Caco-2 (cell line): Measurements from ENCODE around the gene HYAL3. TPM values are rescaled to one million over a fixed set of nuclear protein-coding genes. Genes with fewer than 3 reads are reported as not detected.
"Not testable (repeated sequence)": the region's sequence is repeated elsewhere in the genome, so short reads cannot be mapped to it uniquely, and the experiment has no call there.

Experiments used
- BruUV-seq: library from RNA; stranded (reverse); fragments of 400-500 nt; replicated peaks from 2 replicates; lab custom pipeline; 2021; lab: Mats Ljungman, UMichigan
- CTCF ChIA-PET: fragments of 300-600 bp; sonication (Branson Sonifier 250); formaldehyde crosslinking; loops from one replicate; lab custom pipeline; 2022; ENCODE audit warnings: antibody characterized with exemption; lab: Charles Lee
- POLR2A ChIA-PET: fragments of 300-600 bp; sonication (Branson Sonifier 250); formaldehyde crosslinking; loops from one replicate; lab custom pipeline; 2022; ENCODE audit warnings: antibody characterized with exemption; lab: Charles Lee
- DNase-seq, 2 experiments: peaks; one replicate each; pipeline versions ENCODE4 v3.0.0 to v3.0.0-alpha.2; 2020 to 2022
- H3K27me3 ChIP-seq: replicated peaks from 2 replicates; pipeline ENCODE4 v1.6.0; 2011; ENCODE audit warnings: low read length; ENCODE audit not compliant: control insufficient read depth, insufficient read depth
- H3K36me3 ChIP-seq: 2 replicates; pipeline ENCODE4 v1.5.1; 2011; ENCODE audit warnings: low read length; ENCODE audit not compliant: control insufficient read depth, insufficient read depth
- H3K4me1 ChIP-seq: fragments of 250-450 bp; sonication (Bioruptor Pico); 2 replicates; pipeline ENCODE4 v1.5.1; 2020; ENCODE audit warnings: mild to moderate bottlenecking
- H3K4me3 ChIP-seq: 2 replicates; pipeline ENCODE4 v1.5.1; 2011; ENCODE audit warnings: low read depth, mild to moderate bottlenecking, control low read depth, low read length
- H3K9me3 ChIP-seq: fragments of 250-450 bp; sonication (Bioruptor Pico); 2 replicates; pipeline ENCODE4 v1.5.1; 2020; ENCODE audit warnings: mild to moderate bottlenecking, moderate library complexity
- H3K27ac Mint-ChIP-seq: one replicate; pipeline ENCODE4 v1.8.0; 2022; ENCODE audit warnings: mixed read lengths; ENCODE audit not compliant: unreplicated experiment
- H3K27me3 Mint-ChIP-seq: one replicate; pipeline ENCODE4 v1.8.0; 2022; ENCODE audit warnings: mixed read lengths; ENCODE audit not compliant: insufficient read depth, unreplicated experiment
- H3K36me3 Mint-ChIP-seq: one replicate; pipeline ENCODE4 v1.8.0; 2022; ENCODE audit warnings: mild to moderate bottlenecking, mixed read lengths; ENCODE audit not compliant: insufficient read depth, unreplicated experiment
- H3K4me1 Mint-ChIP-seq: one replicate; pipeline ENCODE4 v1.8.0; 2022; ENCODE audit warnings: low read depth, mixed read lengths; ENCODE audit not compliant: unreplicated experiment
- H3K4me3 Mint-ChIP-seq: one replicate; pipeline ENCODE4 v1.8.0; 2022; ENCODE audit warnings: mild to moderate bottlenecking, moderate library complexity, mixed read lengths; ENCODE audit not compliant: unreplicated experiment
- H3K9me3 Mint-ChIP-seq: one replicate; pipeline ENCODE4 v1.8.0; 2022; ENCODE audit warnings: mixed read lengths; ENCODE audit not compliant: unreplicated experiment
- intact Hi-C: fragments of 100-400 bp; cut with micrococcal nuclease; formaldehyde crosslinking; loops from one replicate; pipeline ENCODE4 v1.10.0; 2022; ENCODE audit not compliant: unreplicated experiment
- total RNA-seq: library from RNA; stranded (reverse); gene quantifications from 2 replicates; pipeline ENCODE4 v1.2.3, GENCODE V29; 2022
- TF ChIP-seq, protein P1 (sequence below), 2 experiments: fragments of 200-600 bp in 1 of 2; IDR thresholded peaks; 1 replicate in 1 of 2; 2 replicates in 1 of 2; pipeline versions ENCODE4 v1.5.1 to v1.8.0; 2011 to 2022; ENCODE audit warnings: antibody characterized with exemption in 1 of 2, control low read depth in 1 of 2, inconsistent platforms in 1 of 2, low read depth in 1 of 2, low read length in 1 of 2, mild to moderate bottlenecking in 1 of 2, moderate library complexity in 1 of 2; ENCODE audit not compliant: insufficient read depth in 1 of 2, severe bottlenecking in 1 of 2, unreplicated experiment in 1 of 2

HYAL3 gene
- total RNA-seq, 1 experiment from 2014 or later = 5.2 TPM

DNA sequence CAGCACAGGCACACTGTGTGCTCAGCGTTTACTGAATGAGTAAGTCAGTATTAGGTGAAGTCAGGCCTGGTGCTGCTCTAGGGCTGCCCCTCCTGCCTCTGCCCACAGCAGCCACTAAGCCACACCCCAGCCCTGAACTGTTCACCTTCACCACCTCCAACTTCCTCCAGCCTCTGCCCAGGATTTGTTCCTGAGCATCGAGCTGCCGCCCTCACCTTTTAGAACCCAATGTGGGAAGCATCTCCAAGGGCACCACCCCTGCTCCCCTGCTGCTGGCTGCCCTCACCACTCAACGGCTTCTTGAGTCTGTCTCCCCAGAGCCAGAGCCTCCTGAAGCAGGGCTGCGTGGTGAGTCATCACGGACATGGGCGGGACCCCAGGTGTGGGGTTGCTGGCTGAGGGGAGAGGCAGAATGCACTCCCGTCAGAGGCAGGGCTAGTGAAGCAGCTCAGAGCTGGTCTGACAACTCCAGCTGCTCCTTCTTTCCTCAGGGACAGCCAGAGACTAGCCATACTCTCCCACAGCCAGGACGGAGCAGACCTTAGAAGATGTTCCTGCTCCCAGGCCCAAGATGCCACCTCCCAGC is 17.5 kb upstream of the HYAL3 start:
- Mint-ChIP-seq H3K27me3 (no peaks in the 10 kb centered on the region), H3K4me3 (peak overlapping the region; percentile 48), H3K9me3 (no peaks in the 10 kb centered on the region), H3K27ac (peak overlapping the region; percentile 82), H3K4me1 (peaks cover 17% of the 10 kb centered on the region), H3K36me3 (peaks cover 47% of the 10 kb centered on the region)
- intact Hi-C loops = no loop called here
- DNase-seq = peak; percentile 66 to 80
- CTCF ChIA-PET = no interaction called here
- Histone ChIP-seq H3K4me3 (no peak overlapping the region), H3K4me1 (peaks cover 17% of the 10 kb centered on the region), H3K9me3 (no peaks in the 10 kb centered on the region), H3K36me3 (peaks cover 4% of the 10 kb centered on the region), H3K27me3 (no peaks in the 10 kb centered on the region)
- POLR2A ChIA-PET = interaction anchor here (1.0 kb wide), 1 partner anchor 21 kb away, joined by 4 read pairs; no protein-coding TSS in a partner anchor
- TF ChIP-seq, protein P1, sequence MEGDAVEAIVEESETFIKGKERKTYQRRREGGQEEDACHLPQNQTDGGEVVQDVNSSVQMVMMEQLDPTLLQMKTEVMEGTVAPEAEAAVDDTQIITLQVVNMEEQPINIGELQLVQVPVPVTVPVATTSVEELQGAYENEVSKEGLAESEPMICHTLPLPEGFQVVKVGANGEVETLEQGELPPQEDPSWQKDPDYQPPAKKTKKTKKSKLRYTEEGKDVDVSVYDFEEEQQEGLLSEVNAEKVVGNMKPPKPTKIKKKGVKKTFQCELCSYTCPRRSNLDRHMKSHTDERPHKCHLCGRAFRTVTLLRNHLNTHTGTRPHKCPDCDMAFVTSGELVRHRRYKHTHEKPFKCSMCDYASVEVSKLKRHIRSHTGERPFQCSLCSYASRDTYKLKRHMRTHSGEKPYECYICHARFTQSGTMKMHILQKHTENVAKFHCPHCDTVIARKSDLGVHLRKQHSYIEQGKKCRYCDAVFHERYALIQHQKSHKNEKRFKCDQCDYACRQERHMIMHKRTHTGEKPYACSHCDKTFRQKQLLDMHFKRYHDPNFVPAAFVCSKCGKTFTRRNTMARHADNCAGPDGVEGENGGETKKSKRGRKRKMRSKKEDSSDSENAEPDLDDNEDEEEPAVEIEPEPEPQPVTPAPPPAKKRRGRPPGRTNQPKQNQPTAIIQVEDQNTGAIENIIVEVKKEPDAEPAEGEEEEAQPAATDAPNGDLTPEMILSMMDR (IDR thresholded peaks at IDR 0.05; ENCODE audit: insufficient read depth in 1 of 2, low read depth in 1 of 2, low read length in 1 of 2, severe bottlenecking in 1 of 2, unreplicated experiment in 1 of 2) = no peak
- no TSS peak for BruUV-seq

DNA sequence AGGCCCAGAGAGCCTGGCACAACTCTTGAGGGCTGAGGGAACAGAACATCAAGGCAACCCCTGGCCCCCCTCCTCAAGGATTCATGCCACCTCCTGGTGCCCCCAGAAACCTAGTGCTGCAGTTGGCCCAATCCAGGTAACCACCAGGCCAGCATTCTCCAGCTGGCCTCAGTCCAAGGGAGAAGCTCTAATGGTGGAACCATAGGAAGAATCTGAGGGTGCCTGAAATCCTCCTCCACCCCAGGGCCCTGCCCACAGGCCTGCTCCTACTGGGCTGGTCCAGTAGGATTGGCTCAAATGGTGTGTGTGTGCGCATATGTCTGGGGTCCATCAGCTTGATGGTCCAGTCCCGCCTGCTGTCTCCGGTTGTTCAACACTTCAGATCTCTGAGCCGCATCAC is 15.6 kb upstream of the HYAL3 start:
- no peak overlapping the region for H3K4me3 ChIP-seq
- TF ChIP-seq, protein P1 (IDR thresholded peaks at IDR 0.05; ENCODE audit: insufficient read depth in 1 of 2, low read depth in 1 of 2, low read length in 1 of 2, severe bottlenecking in 1 of 2, unreplicated experiment in 1 of 2) = no peak
- no peaks in the 10 kb centered on the region for H3K9me3 Mint-ChIP-seq
- POLR2A ChIA-PET = interaction anchor here (1.1 kb wide), 1 partner anchor 23 kb away, joined by 3 read pairs; no protein-coding TSS in a partner anchor
- no peak overlapping the region for H3K4me3 Mint-ChIP-seq
- peaks cover 15% of the 10 kb centered on the region for H3K4me1 ChIP-seq
- peaks cover 17% of the 10 kb centered on the region for H3K4me1 Mint-ChIP-seq
- no TSS peak for BruUV-seq
- peak overlapping the region; percentile 49 for H3K27ac Mint-ChIP-seq
- peaks cover 45% of the 10 kb centered on the region for H3K36me3 Mint-ChIP-seq
- intact Hi-C loops = no loop called here
- no peaks in the 10 kb centered on the region for H3K9me3 ChIP-seq
- peaks cover 4% of the 10 kb centered on the region for H3K36me3 ChIP-seq
- DNase-seq = no peak
- CTCF ChIA-PET = interaction anchor here (0.7 kb wide), 2 partner anchors 12 to 50 kb away, joined by 4 to 6 read pairs; partner anchors contain the start of gene HYAL1
- no peaks in the 10 kb centered on the region for H3K27me3 ChIP-seq
- no peaks in the 10 kb centered on the region for H3K27me3 Mint-ChIP-seq

DNA sequence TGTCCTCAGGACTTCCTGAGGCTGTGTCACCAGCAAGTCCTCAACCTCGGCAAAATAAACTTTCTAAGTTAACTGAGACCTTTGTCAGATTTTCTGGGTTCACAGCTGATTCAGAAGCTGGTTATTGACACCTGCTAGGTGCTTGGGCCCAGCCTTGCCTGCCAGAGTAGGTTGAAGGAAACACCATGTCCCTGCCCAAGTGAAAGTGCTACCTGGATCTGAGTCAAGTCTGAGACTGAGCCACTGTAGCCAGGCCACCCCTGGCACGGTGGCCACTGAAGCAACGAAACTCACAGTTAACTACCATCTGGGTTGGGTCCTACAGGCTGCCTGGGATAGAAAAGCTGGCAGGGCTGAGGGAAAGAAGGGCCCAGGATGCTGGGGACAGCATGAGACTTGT is 15.1 kb upstream of the HYAL3 start:
- intact Hi-C loops = no loop called here
- ChIA-PET CTCF (no interaction called here), POLR2A (interaction anchor here (1.1 kb wide), 1 partner anchor 23 kb away, joined by 3 read pairs; no protein-coding TSS in a partner anchor)
- Histone ChIP-seq H3K27me3 (no peaks in the 10 kb centered on the region), H3K9me3 (no peaks in the 10 kb centered on the region), H3K4me3 (no peak overlapping the region), H3K36me3 (peaks cover under 1% of the 10 kb centered on the region; the same call in 1 of the 2 replicates), H3K4me1 (peaks cover 17% of the 10 kb centered on the region)
- no peaks in the 10 kb centered on the region for H3K27me3 Mint-ChIP-seq
- BruUV-seq = no TSS peak
- H3K9me3 Mint-ChIP-seq = no peaks in the 10 kb centered on the region
- TF ChIP-seq, protein P1 (IDR thresholded peaks at IDR 0.05; ENCODE audit: insufficient read depth in 1 of 2, low read depth in 1 of 2, low read length in 1 of 2, severe bottlenecking in 1 of 2, unreplicated experiment in 1 of 2) = no peak
- H3K4me3 Mint-ChIP-seq = no peak overlapping the region
- DNase-seq = no peak
- peak overlapping the region; percentile 23 for H3K27ac Mint-ChIP-seq
- peaks cover 17% of the 10 kb centered on the region for H3K4me1 Mint-ChIP-seq
- H3K36me3 Mint-ChIP-seq = peaks cover 45% of the 10 kb centered on the region

DNA sequence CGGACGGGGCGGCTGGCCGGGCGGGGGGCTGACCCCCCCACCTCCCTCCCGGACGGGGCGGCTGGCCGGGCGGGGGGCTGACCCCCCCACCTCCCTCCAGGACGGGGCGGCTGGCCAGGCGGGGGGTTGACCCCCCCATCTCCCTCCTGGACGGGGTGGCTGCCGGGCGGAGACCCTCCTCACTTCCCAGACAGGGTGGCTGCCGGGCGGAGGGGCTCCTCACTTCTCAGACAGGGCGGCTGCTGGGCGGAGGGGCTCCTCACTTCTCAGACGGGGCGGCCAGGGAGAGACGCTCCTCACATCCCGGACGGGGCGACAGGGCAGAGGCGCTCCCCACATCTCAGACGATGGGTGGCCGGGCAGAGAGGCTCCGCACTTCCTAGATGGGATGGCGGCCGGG is 12.8 kb upstream of the HYAL3 start:
- BruUV-seq, CTCF ChIA-PET, H3K9me3 Mint-ChIP-seq, H3K4me3 ChIP-seq, intact Hi-C loops, H3K4me3 Mint-ChIP-seq, H3K27ac Mint-ChIP-seq, H3K27me3 Mint-ChIP-seq, H3K27me3 ChIP-seq, H3K36me3 ChIP-seq, DNase-seq, POLR2A ChIA-PET: not testable (repeated sequence)
- peaks cover 25% of the 10 kb centered on the region for H3K36me3 Mint-ChIP-seq
- Histone ChIP-seq H3K4me1 (peaks cover 16% of the 10 kb centered on the region), H3K9me3 (peaks cover 17% of the 10 kb centered on the region)
- peaks cover 17% of the 10 kb centered on the region for H3K4me1 Mint-ChIP-seq
